A549 treated with DMSO at 1 μM for 4 hours (cell line): ENCODE data around the gene POLR2E. TPM values are rescaled to one million over a fixed set of nuclear protein-coding genes. Genes with fewer than 3 reads are reported as not detected.

ENCODE experiments used
- total RNA-seq: library from RNA; stranded (reverse); fragments of 200-300 nt; extraction: Qiagen RNA extraction; gene quantifications from 5 replicates; pipeline ENCODE4 v1.2.3, GENCODE V29; 2022; ENCODE audit warnings: low read depth

Gene POLR2E
- 197 to 246 TPM (median 217 TPM) in 5 replicates for total RNA-seq

GRCh38 chr19:1094978-1095701, at the start of gene POLR2E:
TSS of gene POLR2E (minus strand) at chr19:1095375. CDS start at chr19:1095315, 60 bp downstream.

DNA sequence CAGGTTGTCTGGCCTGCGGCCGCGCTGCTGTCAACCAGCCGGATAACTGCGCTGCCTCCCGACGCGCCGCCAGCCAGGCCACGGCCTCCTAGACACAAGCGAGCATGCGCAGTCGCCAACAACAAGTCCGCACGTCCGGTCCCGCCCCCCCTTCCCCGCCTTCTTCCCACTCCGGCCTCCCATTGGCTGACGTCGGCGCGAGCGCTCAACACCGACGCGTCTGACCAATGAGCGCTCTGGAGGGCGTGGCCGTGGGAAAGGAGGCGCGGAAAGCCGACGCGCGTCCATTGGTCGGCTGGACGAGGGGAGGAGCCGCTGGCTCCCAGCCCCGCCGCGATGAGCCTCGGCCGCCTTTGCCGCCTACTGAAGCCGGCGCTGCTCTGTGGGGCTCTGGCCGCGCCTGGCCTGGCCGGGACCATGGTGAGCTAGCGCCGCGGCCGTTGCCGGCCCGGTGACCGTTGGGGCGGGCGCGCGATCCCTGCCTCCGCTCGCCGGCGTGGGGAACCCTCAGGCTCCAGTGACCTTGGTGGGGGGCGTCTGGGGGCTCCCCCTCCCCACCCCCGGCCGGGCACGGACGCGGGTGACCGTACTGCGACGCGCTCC, 8.6 kb upstream of the POLR2E start, which contains the start of gene GPX4:
TSS of gene GPX4 (plus strand) at position 287 of the 603 bp plus-strand sequence. CDS start at position 337, 50 bp downstream.

DNA sequence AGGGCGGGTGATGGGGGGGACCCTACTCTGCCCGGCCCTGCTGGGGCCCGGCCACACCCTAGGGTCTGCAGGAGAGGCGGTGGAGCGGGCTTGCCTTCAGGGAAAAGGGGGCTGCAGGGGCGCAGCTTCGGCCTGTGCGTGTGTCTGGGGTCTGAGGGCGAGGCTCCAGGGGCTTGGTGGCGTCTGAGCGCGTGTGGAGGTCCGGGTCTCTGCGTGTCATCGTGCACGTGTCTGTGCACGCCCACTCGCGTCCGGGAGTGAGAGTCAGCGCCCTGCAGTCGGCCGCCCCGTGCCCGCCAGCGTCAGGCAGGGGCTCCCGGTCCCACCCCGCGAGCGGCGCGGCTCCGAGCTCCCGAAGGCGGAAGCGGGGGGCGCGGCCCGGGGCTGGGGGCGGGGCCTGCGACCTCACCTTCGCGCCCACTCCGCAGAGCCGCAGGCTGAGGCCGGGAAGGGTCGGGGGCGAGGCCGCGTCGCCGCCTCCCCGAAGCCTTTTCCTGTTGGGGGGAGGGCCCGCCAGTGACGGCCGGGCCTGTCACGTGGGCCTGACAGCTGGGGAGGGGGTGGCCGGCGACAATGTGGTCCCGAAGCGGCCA, 28.3 kb downstream of the POLR2E start, which contains the start of gene ARHGAP45:
TSS of gene ARHGAP45 (plus strand) at position 420 of the 593 bp plus-strand sequence. CDS start 239 bp downstream, outside the sequence.

DNA sequence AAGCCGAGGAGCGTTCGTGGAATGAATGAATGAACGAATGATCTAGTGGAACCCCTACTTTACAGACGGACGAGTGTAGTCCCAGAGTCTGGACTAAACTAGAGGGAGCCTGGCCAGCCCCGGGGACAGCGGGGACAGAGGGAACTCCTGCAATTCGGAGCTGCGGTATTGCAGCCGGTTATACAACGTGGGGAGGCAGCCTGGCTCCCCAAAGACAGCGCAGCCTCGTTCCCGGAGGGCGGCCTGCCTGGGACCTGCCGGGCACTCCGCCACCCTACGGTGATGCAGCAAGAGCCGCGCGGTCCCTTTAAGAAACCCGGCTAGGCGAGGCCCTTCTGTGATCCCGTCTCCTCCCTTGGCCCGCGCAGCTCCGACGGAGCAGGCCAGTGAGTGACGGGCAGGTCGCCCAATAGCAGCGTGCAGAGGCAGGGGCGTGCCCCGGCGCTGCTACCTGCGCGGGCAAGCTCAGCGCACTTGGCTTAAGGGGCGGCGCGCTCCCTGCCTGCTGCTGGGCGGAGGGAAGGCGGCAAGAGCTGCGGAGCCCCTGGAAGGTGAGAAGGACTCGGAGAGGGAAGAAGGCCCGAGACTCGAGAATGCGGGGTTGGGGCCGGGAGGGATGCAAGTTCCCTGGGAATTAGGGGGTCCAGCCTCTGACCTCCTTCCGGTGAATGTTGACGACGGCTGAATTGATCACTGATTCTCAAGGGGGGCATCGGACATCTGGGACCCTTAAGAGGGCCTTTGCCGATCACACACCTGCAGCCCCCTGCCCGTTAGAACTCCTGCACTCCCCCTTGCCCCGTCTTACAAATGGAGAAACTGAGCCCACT, 55.3 kb downstream of the POLR2E start, which contains the start of gene ABCA7:
TSS of gene ABCA7 (plus strand) at position 462 of the 830 bp plus-strand sequence. CDS start 1,255 bp downstream, outside the sequence.

Other genes with a start within 250 kb of the POLR2E start
- gene ELANE, start 243.1 kb downstream of the POLR2E start, total RNA-seq, result 0.13 to 0.17 TPM (median 0.14 TPM) in 3 of 5 replicates, not detected in the others
- gene CFD, start 235.7 kb downstream of the POLR2E start, total RNA-seq, result 8.2 to 19.0 TPM (median 16.7 TPM) in 5 replicates
- gene MED16, start 202.2 kb downstream of the POLR2E start, total RNA-seq, result 10.9 to 20.5 TPM (median 18.7 TPM) in 5 replicates
- not detected in 5 replicates for gene RNU6-9, start 201.9 kb downstream of the POLR2E start, total RNA-seq
- gene R3HDM4, start 182.2 kb downstream of the POLR2E start, total RNA-seq, result 27.2 to 42.8 TPM (median 35.9 TPM) in 5 replicates
- gene KISS1R, start 178.0 kb downstream of the POLR2E start, total RNA-seq, result 0.17 to 0.43 TPM (median 0.30 TPM) in 5 replicates
- 3.3 to 6.5 TPM (median 5.0 TPM) in 5 replicates for gene ARID3A, start 169.3 kb downstream of the POLR2E start, total RNA-seq
- 48.6 to 71.6 TPM (median 65.8 TPM) in 5 replicates for gene WDR18, start 111.0 kb downstream of the POLR2E start, total RNA-seq
- gene GRIN3B, start 95.0 kb downstream of the POLR2E start, total RNA-seq, result 1.1 to 2.9 TPM (median 2.4 TPM) in 5 replicates
- gene TMEM259, start 74.3 kb downstream of the POLR2E start, total RNA-seq, result 72.8 to 115 TPM (median 101 TPM) in 5 replicates
- not detected in 5 replicates for gene RNU6-2, start 73.9 kb downstream of the POLR2E start, total RNA-seq
- gene CNN2, start 68.8 kb downstream of the POLR2E start, total RNA-seq, result 48.4 to 58.7 TPM (median 53.6 TPM) in 5 replicates
- gene ABCA7, start 55.3 kb downstream of the POLR2E start, total RNA-seq, result 4.6 to 9.3 TPM (median 8.6 TPM) in 5 replicates
- 1.1 to 2.0 TPM (median 1.9 TPM) in 5 replicates for gene ARHGAP45, start 28.2 kb downstream of the POLR2E start, total RNA-seq
- 425 to 478 TPM (median 449 TPM) in 5 replicates for gene GPX4, start 8.6 kb upstream of the POLR2E start, total RNA-seq
- gene SBNO2, start 78.9 kb upstream of the POLR2E start, total RNA-seq, result 31.3 to 51.9 TPM (median 45.6 TPM) in 5 replicates
- gene STK11, start 110.4 kb upstream of the POLR2E start, total RNA-seq, result 31.5 to 40.8 TPM (median 39.5 TPM) in 5 replicates
- gene CBARP, start 142.6 kb upstream of the POLR2E start, total RNA-seq, result 2.3 to 4.0 TPM (median 3.7 TPM) in 5 replicates
- 82.4 to 163 TPM (median 149 TPM) in 5 replicates for gene ATP5F1D, start 146.4 kb upstream of the POLR2E start, total RNA-seq
- gene MIDN, start 153.2 kb upstream of the POLR2E start, total RNA-seq, result 42.1 to 48.9 TPM (median 48.2 TPM) in 5 replicates
- 89.0 to 226 TPM (median 98.8 TPM) in 5 replicates for gene CIRBP, start 174.0 kb upstream of the POLR2E start, total RNA-seq
- 50.5 to 96.1 TPM (median 82.6 TPM) in 5 replicates for gene FAM174C, start 180.2 kb upstream of the POLR2E start, total RNA-seq
- 1.1 to 2.1 TPM (median 1.4 TPM) in 5 replicates for gene EFNA2, start 190.5 kb upstream of the POLR2E start, total RNA-seq